HG03064 (cell line): Measurements from ENCODE around the gene CACNA2D2.

ENCODE experiments used
- ATAC-seq: cut with Tn5 transposase; IDR thresholded peaks from one replicate; pipeline ENCODE4 v1.9.1; 2021; ENCODE audit warnings: low read depth; ENCODE audit not compliant: unreplicated experiment

CACNA2D2 gene

GRCh38 chr3:50408443-50408944 lies 94.9 kb downstream of the CACNA2D2 start:
- ATAC-seq: no peak

DNA sequence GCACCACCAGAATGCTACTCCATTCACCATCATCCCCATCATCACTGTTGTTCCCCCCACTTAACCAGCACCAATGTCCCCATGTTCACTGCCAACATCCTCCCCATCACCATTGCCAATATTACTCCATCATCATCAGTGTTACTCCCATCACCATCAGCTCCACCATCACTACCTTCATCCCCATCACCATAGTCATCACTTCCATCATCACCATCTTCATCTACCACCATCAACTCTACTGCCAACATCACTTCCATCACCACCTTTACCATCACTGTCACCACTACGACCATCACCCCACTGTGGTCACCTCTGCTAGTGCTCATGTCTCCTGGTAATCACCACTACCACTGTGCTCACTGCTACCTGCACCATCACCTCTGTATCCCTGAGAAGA lies 96.9 kb downstream of the CACNA2D2 start:
- no peak for ATAC-seq

DNA sequence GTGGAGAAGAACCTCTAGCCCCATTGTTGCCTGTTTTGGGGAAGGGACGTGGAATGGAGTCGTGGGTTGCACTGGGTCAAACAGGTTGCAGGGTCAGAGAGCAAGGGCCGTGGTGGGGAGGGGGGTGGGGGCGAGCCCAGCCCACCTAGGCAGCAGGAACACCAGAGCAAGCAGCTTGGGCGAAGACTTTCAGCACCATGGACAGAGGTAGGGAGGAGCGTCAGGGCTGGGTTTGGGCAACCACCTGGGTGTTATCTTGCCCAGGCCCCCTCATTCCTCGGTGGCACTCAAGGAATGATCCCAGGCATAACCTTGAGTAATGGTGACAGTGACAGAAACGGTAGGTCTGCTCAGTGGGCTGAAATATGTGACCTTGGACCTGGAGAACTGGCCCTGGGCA lies 98.2 kb downstream of the CACNA2D2 start:
- no peak for ATAC-seq

GRCh38 chr3:50401978-50402595 lies 101.3 kb downstream of the CACNA2D2 start:
- ATAC-seq: no peak

DNA sequence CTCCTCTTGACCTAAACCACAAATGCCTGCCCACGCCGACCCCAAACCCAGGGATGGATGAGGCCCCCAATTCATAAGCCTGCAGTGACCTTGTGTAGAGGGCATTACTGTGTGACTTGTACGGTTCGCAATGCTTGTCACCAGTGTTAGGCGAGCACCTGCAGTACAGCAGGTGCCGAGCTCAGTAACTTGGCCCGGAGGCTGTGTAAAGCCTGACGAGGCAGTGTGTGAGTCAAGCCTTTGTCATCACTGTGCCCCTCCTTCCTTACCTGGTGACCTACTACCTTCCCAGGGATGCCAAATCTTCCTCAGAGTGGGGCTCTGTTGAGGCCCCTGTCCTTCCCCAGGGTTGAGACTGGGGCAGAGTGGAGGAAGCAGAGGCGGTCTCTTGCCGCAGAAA lies 106.9 kb downstream of the CACNA2D2 start:
- ATAC-seq: no peak

DNA sequence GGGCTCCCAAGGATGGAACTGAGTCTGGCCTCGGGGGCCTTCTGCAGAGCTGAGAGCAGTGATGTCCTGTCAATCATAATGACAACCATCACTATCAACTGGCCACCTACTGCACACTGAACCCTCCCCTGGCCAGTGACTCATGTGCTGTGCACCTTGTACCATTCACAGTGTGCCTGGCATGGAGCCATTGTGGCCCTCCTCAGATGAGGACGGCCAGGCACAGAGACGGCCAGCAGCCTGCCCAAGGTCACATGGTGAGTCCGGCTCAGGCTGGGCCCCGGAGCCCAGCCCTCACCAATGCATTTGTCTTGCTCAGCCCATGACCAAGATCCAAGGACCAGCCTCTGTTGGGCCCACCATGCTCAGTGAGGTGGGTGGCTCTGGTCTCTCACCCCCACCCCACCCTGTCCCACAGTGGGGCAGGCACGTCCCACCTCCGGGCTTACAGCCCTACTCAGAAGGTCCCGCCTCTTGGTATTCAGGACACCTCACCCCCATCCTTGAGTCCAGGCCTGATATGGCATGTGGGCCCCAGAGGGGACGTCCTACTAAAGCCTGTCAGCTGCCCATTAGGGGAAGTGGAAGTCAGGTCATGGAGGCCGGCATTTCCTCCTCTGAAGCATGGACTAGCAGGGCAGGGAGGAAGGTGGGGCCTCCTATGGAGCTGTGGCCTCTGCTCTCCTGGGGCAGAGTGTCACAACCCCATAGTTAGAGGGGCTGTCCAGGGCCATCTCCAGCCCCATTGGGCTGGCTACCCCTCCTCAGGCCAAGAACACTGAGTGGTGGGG lies 108.2 kb downstream of the CACNA2D2 start:
- no peak for ATAC-seq

- no peak for ATAC-seq
Observed at GRCh38 chr3:50393061-50393460, 110.4 kb downstream of the CACNA2D2 start.

DNA sequence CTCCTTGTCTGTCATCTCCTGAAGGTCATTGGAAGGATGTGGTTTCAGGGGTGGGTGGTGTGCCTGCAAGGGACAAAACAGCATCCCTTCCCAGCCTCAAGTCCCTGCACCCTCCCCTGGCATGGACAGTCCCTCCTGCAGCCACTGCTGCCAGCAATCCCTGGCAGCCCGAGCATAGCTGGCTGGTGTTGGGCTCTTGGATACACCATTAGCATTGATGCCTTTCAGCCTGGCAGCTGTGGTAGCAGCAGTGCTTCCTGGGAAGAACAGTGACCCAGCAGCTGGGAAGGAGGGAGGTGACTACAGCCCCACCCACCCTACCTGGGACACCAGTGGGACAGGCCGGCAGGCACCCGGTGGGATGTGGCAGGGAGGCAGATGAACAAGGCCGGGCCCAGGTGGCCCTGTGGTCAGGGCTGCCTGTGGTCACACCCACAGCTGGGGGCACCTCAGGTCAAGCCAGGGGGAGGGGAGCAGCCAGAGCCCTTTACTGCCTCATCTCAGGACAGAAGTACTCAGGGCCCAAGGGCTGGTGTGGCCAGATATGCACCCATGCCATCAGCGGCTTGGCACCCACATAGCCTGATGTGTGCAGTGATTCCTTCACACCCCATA lies 111.2 kb downstream of the CACNA2D2 start:
- ATAC-seq: no peak

GRCh38 chr3:50390508-50391224 lies 112.8 kb downstream of the CACNA2D2 start:
- no peak for ATAC-seq

- no peak for ATAC-seq
Observed at GRCh38 chr3:50389414-50389767, 114.0 kb downstream of the CACNA2D2 start.

GRCh38 chr3:50388720-50389413 lies 114.6 kb downstream of the CACNA2D2 start:
- ATAC-seq: no peak

GRCh38 chr3:50388016-50388719 lies 115.3 kb downstream of the CACNA2D2 start:
- no peak for ATAC-seq

DNA sequence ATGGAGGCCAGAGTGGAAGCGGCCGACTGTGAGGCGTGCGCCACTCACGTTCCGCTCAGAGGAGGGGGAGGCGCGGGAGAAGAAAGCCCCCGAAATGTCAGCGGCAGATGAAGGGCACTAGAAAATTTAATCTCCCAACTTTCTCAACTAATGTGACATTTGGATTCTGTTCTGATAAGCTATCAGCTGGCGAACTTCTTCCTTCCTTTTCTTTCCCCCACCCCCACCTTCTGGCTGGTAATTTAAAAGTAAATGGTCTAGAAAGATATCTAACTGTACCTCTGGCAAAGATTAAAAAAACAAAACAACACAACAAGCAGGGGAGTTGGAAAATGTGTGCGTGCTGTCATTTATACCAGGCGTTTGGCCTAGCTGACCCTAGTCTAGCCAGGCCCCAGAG lies 117.7 kb downstream of the CACNA2D2 start:
- no peak for ATAC-seq

DNA sequence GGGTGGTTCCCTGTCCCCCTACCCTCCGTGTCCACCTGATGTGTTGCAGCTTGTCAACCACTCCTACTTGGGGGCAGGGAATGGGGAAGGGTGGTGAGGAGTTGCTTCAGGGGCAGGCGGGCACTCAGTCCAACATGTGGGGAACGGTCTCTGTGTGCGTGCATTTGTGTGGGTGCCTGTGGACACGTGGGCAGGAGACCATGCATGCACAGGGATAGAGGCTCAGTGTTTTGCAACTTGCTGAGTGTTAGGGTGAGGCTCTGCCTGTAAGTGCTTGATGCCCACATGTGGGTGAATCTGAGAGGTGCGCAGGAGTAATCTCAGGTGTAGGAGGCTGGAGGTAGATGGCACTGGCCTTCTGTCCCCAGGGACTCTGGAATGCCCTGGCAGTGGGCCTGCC lies 119.7 kb downstream of the CACNA2D2 start:
- no peak for ATAC-seq

- ATAC-seq: no peak
Observed at GRCh38 chr3:50382722-50383121, 120.7 kb downstream of the CACNA2D2 start.

GRCh38 chr3:50381383-50381782 lies 122.1 kb downstream of the CACNA2D2 start:
- ATAC-seq: no peak

DNA sequence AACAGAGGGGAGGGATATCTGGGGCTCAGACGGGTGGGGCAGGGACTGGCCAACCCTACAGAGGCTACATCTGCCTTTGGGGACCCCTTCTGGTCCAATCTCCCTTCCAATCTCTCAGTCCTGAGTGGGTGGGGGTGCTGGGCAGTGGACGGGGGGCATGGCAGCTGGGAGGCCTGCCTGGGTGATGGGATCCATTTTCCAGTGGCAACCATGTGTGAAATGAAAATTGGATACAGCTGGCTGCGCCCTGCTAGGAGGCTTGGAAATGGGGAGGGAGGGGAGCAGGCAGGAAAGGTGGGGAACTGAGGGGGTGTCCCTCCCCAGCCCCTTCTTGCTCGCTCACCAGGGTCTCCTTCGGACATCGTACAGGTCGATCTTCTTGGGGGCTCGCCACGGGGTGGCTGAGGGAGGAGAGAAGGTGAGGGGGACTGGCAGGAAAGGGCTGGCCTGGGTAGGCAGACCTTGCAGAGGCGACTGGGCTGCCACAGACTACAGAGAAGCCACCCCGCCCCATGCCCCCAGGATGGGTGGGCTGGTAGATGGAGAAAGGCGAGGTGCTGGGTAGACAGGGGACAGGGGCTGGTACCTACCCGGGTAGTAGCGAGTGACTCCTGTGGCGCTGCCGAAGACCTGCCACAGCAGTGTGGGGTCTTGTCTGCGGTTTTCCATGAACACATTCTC lies 122.9 kb downstream of the CACNA2D2 start:
- no peak for ATAC-seq

- no peak for ATAC-seq
Observed at GRCh38 chr3:50378757-50379156, 124.7 kb downstream of the CACNA2D2 start.

DNA sequence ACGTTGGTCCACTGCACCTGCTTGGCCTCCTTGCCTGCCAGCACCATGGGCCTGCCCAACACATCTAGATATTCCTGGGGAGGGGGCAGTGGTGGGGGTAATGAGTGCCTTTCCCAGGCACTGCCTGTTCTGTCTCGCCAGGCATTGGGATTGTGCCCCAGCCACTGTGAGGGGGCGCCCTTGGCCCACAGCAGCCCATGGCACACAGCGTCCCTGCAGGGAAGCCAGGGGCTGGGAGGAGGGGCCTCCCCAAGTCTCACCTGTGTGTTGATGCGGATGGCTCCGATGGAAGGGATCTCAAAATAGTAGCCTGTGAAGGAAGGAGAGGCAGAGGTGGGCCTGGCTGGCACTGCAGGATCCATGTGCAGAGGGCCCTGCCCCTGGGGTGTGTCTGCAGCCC lies 125.4 kb downstream of the CACNA2D2 start:
- ATAC-seq: no peak
